Pancreas (tissue), 10 donors: ENCODE data around the gene METTL16. TPM values are rescaled to one million over a fixed set of nuclear protein-coding genes. Genes with fewer than 3 reads are reported as not detected.
A peak's percentile ranks its signal among the peaks of the same experiment; 100 is the strongest.

ENCODE experiments used
- ATAC-seq, 4 donors: fragments of 200-7000 bp; cut with Tn5 transposase; one replicate each; pipeline versions ENCODE4 v1.8.0 to v1.9.1; 2020; ENCODE audit warnings: mild to moderate bottlenecking in 4 of 4, moderate library complexity in 4 of 4
- DNase-seq, 6 donors: peaks; one replicate each; pipeline ENCODE4 v3.0.0-alpha.2; 2020
- FAIRE-seq: peaks from 2 replicates; lab custom pipeline; 2012; peaks lifted over from hg19 to GRCh38; lab: Jason Lieb, UNC
- H3K27ac ChIP-seq, 4 donors: fragments of 200-600 bp; sonication (generic); 1 replicate in 3 of 4; 2 replicates in 1 of 4; pipeline versions ENCODE4 v1.5.0 to v1.8.0; 2020
- H3K27me3 ChIP-seq, 4 donors: fragments of 200-600 bp; one replicate each; pipeline ENCODE4 v1.8.0; 2021
- H3K36me3 ChIP-seq, 3 donors: fragments of 200-600 bp; sonication (generic) in 1 of 3; one replicate each; pipeline versions ENCODE4 v1.5.0 to v1.8.0; 2020 to 2021
- H3K4me1 ChIP-seq, 3 donors: fragments of 200-600 bp; one replicate each; pipeline ENCODE4 v1.8.0; 2021
- H3K4me3 ChIP-seq, 4 donors: fragments of 200-600 bp; sonication (generic) in 2 of 4; one replicate each; pipeline versions ENCODE4 v1.5.0 to v1.8.0; 2020 to 2021
- H3K9me3 ChIP-seq, 4 donors: fragments of 200-600 bp; one replicate each; pipeline ENCODE4 v1.8.0; 2021
- WGBS, 2 donors: extraction: QIAGEN DNeasy Blood & Tissue Kit; methylation state at CpG; one replicate each; pipeline ENCODE4 v1.1.7; 2013; 5-methylcytosine and 5-hydroxymethylcytosine counted together
- intact Hi-C, 3 donors: fragments of 100-400 bp; cut with DNase I; formaldehyde crosslinking; loops; one replicate each; pipeline versions ENCODE4 v1.11.1 to v1.14.2; 2022
- polyA plus RNA-seq, 2 donors: library from polyadenylated mRNA; stranded (reverse); fragments of 200-250 nt; gene quantifications; one replicate each; pipeline ENCODE4 v1.2.3, GENCODE V29; 2013
- total RNA-seq, 6 donors: library from RNA; stranded (reverse); fragmentation: NEBNext Ultra II Directional in 4 of 6; extraction: Animal tissue kit (Norgen Biotek cat#: 25700) in 4 of 6; gene quantifications; one replicate each; pipeline versions ENCODE4 v1.2.1 to v1.2.4, GENCODE V29; 2021 to 2023
- TF ChIP-seq, protein P1 (sequence below), 4 donors: fragments of 200-600 bp; sonication (generic) in 3 of 4; IDR thresholded peaks; one replicate each; pipeline versions ENCODE4 v1.5.0 to v1.8.0; 2021; ENCODE audit warnings: antibody characterized with exemption in 4 of 4
- donor health status: healthy with polysubstance abuse.
- donor health status: DM: no; HTN: no; CAD: no; lungs with moderate emphysema.
- donor health status: DM: no; HTN: no; CAD: no.
- donor health status: control.
- donor health status: control.
- donor health status: Bipolar disorder and iron deficiency.
- donor health status: DM: yes; HTN: yes; CAD: no.
- donor health status: DM: no; HTN: no; CAD: no.
- donor health status: DM: no; HTN: no; CAD: no.
- donor health status: DM: yes; HTN: yes; CAD: no.

METTL16 gene
- total and polyA plus RNA-seq, 8 donors, result 9.2 to 19.6 (median 14.4) TPM

DNA sequence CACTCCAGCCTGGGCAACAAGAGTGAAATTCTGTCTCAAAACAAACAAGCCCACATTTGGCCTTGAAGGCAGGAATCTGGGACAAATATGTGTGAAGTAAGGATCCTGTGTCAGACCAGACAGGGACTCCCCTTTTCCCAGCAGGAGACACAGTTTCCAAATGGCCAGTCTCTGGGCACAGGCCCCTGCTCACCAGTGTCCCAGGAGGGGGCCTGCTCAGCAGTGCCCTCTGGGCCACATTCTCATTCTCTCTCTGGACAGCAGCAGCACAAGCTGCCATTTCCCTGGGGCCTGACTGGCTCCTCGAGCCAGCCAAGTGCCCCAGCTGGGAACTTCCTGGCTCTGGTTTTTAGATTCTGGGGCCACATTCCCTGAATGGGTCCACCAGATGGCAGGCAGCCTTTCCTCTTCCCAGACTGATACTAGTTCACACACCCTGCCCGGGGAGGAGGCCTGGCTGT lies 99.1 kb downstream of the METTL16 start:
- Histone ChIP-seq H3K27me3 (no peaks in the 10 kb centered on the region), H3K27ac (peak overlapping the region; percentile 61 to 74 (median 70)), H3K9me3 (no peaks in the 10 kb centered on the region), H3K4me3 (no peak overlapping the region), H3K36me3 (no peaks in the 10 kb centered on the region), H3K4me1 (peaks cover 0 to 15% (median 5%) of the 10 kb centered on the region in 3 donors)
- TF ChIP-seq, protein P1, sequence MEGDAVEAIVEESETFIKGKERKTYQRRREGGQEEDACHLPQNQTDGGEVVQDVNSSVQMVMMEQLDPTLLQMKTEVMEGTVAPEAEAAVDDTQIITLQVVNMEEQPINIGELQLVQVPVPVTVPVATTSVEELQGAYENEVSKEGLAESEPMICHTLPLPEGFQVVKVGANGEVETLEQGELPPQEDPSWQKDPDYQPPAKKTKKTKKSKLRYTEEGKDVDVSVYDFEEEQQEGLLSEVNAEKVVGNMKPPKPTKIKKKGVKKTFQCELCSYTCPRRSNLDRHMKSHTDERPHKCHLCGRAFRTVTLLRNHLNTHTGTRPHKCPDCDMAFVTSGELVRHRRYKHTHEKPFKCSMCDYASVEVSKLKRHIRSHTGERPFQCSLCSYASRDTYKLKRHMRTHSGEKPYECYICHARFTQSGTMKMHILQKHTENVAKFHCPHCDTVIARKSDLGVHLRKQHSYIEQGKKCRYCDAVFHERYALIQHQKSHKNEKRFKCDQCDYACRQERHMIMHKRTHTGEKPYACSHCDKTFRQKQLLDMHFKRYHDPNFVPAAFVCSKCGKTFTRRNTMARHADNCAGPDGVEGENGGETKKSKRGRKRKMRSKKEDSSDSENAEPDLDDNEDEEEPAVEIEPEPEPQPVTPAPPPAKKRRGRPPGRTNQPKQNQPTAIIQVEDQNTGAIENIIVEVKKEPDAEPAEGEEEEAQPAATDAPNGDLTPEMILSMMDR (IDR thresholded peaks at IDR 0.05), result no peak
- DNase-seq (peak in 5 of 6 donors; percentile 81 to 88 (median 84)), ATAC-seq (peak; percentile 72 to 88 (median 83)), FAIRE-seq (no peak)
- 20 to 24% methylated on average over 2 of the region's 2 CpGs for WGBS, 2 donors
- intact Hi-C loops, result no loop called here

DNA sequence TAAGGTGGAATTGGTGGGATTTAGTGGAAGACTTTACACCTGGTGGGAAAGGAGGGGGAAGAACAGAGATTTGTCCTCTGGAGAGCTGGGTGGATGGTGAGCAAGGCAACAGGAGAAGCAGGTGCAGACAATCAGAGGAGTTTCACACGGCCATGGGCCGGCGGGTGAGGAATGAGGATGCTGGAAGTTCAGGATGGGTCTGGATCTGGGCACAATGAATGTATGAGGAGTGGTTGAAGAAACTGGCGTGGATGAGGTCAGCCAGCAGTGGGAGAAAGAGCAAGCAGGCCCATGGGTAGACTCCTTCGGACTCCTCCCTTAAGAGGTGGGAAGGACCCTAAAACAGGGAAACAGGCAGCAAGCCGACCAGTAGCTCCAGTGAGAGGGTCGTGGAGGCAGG lies 100.7 kb downstream of the METTL16 start:
- no peaks in the 10 kb centered on the region for H3K36me3 ChIP-seq
- peaks cover 0 to 30% (median 5%) of the 10 kb centered on the region in 3 donors for H3K4me1 ChIP-seq
- no peak for DNase-seq
- FAIRE-seq, result no peak
- no peaks in the 10 kb centered on the region for H3K27me3 ChIP-seq
- ATAC-seq, result no peak
- 84% methylated on average over 7 of the region's 7 CpGs for WGBS, 2 donors
- intact Hi-C loops, result no loop called here
- no peak overlapping the region for H3K4me3 ChIP-seq
- no peaks in the 10 kb centered on the region for H3K9me3 ChIP-seq
- TF ChIP-seq, protein P1 (IDR thresholded peaks at IDR 0.05), result no peak
- no peak overlapping the region for H3K27ac ChIP-seq

DNA sequence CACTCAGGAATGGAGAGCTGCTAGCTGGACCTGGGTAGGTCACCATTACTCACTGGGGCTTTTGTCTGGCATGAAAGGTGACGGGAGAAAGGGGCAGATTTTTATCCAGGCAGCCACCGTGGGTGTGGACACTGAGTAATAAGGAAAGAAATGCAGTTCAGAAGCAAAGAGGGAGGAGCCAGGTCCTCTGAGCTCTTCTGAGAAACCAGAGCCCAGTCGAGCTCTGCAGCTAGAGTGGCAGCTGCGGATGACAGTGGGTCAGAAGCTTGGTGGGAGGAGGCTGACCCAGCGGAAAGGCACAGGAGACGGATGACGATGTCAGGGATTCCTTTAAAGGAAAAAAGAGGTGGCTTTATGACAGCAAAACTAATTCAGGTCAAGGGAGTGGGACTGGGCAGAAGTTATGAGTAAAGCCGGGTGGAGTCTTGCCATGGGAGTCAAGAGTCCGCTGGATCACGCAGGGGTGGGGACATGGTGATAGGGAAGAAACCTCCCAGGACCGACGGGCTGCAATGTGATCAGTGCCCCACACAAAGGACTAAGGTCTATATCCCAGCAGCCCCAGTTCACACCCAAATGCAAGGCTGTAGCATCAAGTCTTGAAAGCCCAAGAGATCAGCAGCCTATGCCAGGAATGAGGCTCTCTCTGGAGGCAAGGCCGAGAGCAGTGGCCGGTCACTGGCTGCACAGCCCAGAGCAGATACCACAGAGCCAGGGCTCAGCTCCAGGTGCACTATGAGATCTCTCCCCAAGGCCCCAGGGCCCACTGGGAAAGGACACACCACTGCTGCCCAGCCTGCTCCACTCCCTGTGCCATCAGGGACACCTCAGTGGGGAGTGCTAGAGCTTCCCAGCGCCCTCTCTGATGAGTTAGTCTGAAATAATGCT lies 104.5 kb downstream of the METTL16 start:
- H3K9me3 ChIP-seq, result no peaks in the 10 kb centered on the region
- peak overlapping the region; percentile 10 to 82 (median 54) for H3K27ac ChIP-seq
- ATAC-seq, result peak; percentile 35 to 71 (median 54)
- TF ChIP-seq, protein P1 (IDR thresholded peaks at IDR 0.05), result no peak
- H3K4me3 ChIP-seq, result no peak overlapping the region
- H3K27me3 ChIP-seq, result no peaks in the 10 kb centered on the region
- intact Hi-C loops, result no loop called here
- peak in 4 of 6 donors; percentile 25 to 58 (median 55) for DNase-seq
- no peaks in the 10 kb centered on the region for H3K36me3 ChIP-seq
- H3K4me1 ChIP-seq, result peaks cover 5 to 47% (median 21%) of the 10 kb centered on the region in 3 donors
- FAIRE-seq, result peak; percentile 65
- WGBS, 2 donors, result 49 to 72% methylated on average over 15 of the region's 15 CpGs

DNA sequence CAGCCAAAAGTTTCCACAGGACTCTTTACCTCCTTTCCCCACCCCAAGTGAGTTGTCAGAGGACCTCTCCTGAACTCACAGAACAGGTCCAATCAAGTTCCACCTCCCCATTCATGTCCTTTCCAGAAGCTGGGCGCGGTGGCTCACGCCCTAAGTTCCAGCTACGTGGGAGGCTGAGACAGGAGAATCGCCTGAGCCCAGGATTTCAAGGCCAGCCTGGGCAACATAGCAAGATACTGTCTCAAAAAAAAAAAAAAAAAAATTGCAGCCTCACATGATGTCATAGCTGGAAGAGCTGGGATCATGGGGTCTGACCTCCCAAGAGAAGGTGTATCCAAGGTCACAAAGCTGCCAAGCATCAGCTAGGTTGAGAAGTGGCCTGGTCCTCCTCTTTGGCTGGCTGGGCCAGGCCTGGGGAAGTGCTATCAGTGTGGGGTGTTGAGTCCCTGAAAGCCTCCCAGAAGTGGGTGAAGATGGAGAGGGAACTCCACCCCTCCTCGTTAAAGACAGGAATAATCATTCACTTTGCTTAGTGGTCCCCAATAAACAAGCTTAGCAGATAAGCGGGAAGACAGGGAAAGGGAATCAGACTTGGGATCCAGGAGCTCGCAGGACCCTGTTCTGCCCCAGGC lies 105.3 kb downstream of the METTL16 start:
- H3K9me3 ChIP-seq, result no peaks in the 10 kb centered on the region
- H3K27me3 ChIP-seq, result no peaks in the 10 kb centered on the region
- FAIRE-seq (no peak), ATAC-seq (no peak), DNase-seq (peak in 3 of 6 donors; percentile 17 to 54 (median 25))
- WGBS, 2 donors, result 74 to 76% methylated on average over 8 of the region's 8 CpGs
- TF ChIP-seq, protein P1 (IDR thresholded peaks at IDR 0.05), result no peak
- H3K36me3 ChIP-seq, result no peaks in the 10 kb centered on the region
- peaks cover 5 to 44% (median 21%) of the 10 kb centered on the region in 3 donors for H3K4me1 ChIP-seq
- peak overlapping the region; percentile 10 to 82 (median 54) for H3K27ac ChIP-seq
- no peak overlapping the region for H3K4me3 ChIP-seq
- intact Hi-C loops, result no loop called here
